Endothelial cell of umbilical vein (primary cell): ENCODE results near the gene RAMP1. TPM values are rescaled to one million over a fixed set of nuclear protein-coding genes. Genes with fewer than 3 reads are reported as not detected.

Experiments
- BruUV-seq: library from RNA; stranded (reverse); fragments of 400-500 nt; replicated peaks from 2 replicates; lab custom pipeline; 2021; lab: Mats Ljungman, UMichigan
- CTCF ChIA-PET: fragments of 300-600, 350-600 bp; sonication (Branson Sonifier 250); formaldehyde crosslinking; loops from one replicate; lab custom pipeline; 2021; ENCODE audit warnings: antibody characterized with exemption, inconsistent platforms; lab: Charles Lee
- POLR2A ChIA-PET: fragments of 300-600, 350-600 bp; sonication (Branson Sonifier 250); formaldehyde crosslinking; loops from one replicate; lab custom pipeline; 2021; ENCODE audit warnings: antibody characterized with exemption, inconsistent platforms; lab: Charles Lee
- DNase-seq: peaks from one replicate; pipeline ENCODE4 v3.0.0-alpha.2; 2011; ENCODE audit warnings: low read depth, low spot score
- FAIRE-seq: peaks from 2 replicates; lab custom pipeline; 2011; peaks lifted over from hg19 to GRCh38; lab: Jason Lieb, UNC
- H2AFZ ChIP-seq: 2 replicates; pipeline ENCODE4 v1.6.0; 2012; ENCODE audit warnings: low read depth, low read length, control low read depth, inconsistent platforms
- H3K27ac ChIP-seq: 2 replicates; pipeline ENCODE4 v1.5.1; 2011; ENCODE audit warnings: low read depth, mild to moderate bottlenecking, control low read depth, low read length, moderate library complexity; ENCODE audit not compliant: insufficient read depth
- H3K27me3 ChIP-seq, 2 experiments: 2 replicates each; pipeline versions ENCODE4 v1.6.0 to v1.6.1; 2011; ENCODE audit warnings: low read length in 2 of 2, mixed read lengths in 1 of 2; ENCODE audit not compliant: control insufficient read depth in 2 of 2, insufficient read depth in 2 of 2
- H3K36me3 ChIP-seq, 2 experiments: 2 replicates in 1 of 2; 3 replicates in 1 of 2; pipeline ENCODE4 v1.5.1; 2011; ENCODE audit warnings: low read length in 2 of 2, mild to moderate bottlenecking in 1 of 2, moderate library complexity in 1 of 2; ENCODE audit not compliant: control insufficient read depth in 2 of 2, insufficient read depth in 2 of 2; ENCODE audit errors: extremely low read depth in 1 of 2
- H3K4me1 ChIP-seq: 3 replicates; pipeline ENCODE4 v1.5.1; 2011; ENCODE audit warnings: mild to moderate bottlenecking, low read length; ENCODE audit not compliant: control insufficient read depth, insufficient read depth; ENCODE audit errors: extremely low read depth
- H3K4me2 ChIP-seq: 2 replicates; pipeline ENCODE4 v1.6.1; 2011; ENCODE audit warnings: low read length, control low read depth, mixed read lengths; ENCODE audit not compliant: insufficient read depth
- H3K4me3 ChIP-seq, 3 experiments: fragments of 200-600 bp in 1 of 3; sonication (generic), shearing (Covaris generic) in 1 of 3; replicated peaks in 1 of 3; 2 replicates each; pipeline ENCODE4 v1.5.1; 2011 to 2016; ENCODE audit warnings: control low read depth in 3 of 3, low read length in 3 of 3, mild to moderate bottlenecking in 2 of 3, inconsistent platforms in 1 of 3, low read depth in 1 of 3, moderate library complexity in 1 of 3; ENCODE audit not compliant: insufficient read depth in 1 of 3
- H3K79me2 ChIP-seq: 2 replicates; pipeline ENCODE4 v1.6.0; 2012; ENCODE audit warnings: low read length, inconsistent platforms; ENCODE audit not compliant: control insufficient read depth, insufficient read depth
- H3K9ac ChIP-seq: replicated peaks from 2 replicates; pipeline ENCODE3; 2011; ENCODE audit warnings: low read length, control low read depth; ENCODE audit not compliant: insufficient read depth; ENCODE audit errors: extremely low read depth
- H3K9me1 ChIP-seq: replicated peaks from 3 replicates; pipeline ENCODE4 v1.6.0; 2011; ENCODE audit warnings: mild to moderate bottlenecking, low read length; ENCODE audit not compliant: control insufficient read depth, insufficient read depth; ENCODE audit errors: extremely low read depth
- H3K9me3 ChIP-seq: replicated peaks from 2 replicates; pipeline ENCODE4 v1.5.1; 2012; ENCODE audit warnings: low read length, inconsistent platforms; ENCODE audit not compliant: control insufficient read depth, insufficient read depth
- H4K20me1 ChIP-seq: replicated peaks from 2 replicates; pipeline ENCODE3; 2011; ENCODE audit warnings: mild to moderate bottlenecking, low read length; ENCODE audit not compliant: control insufficient read depth, insufficient read depth; ENCODE audit errors: extremely low read depth
- GATA2 ChIP-seq: IDR thresholded peaks from 2 replicates; pipeline ENCODE4 v1.7.0; 2011; ENCODE audit warnings: low read depth, mild to moderate bottlenecking, moderate library complexity, mixed read lengths, low read length; ENCODE audit not compliant: insufficient read length, insufficient read depth
- JUN ChIP-seq: IDR thresholded peaks from 2 replicates; pipeline ENCODE4 v1.6.1; 2011; ENCODE audit warnings: borderline replicate concordance, low read depth; ENCODE audit not compliant: insufficient read length, insufficient read depth
- POLR2A ChIP-seq: IDR thresholded peaks from 2 replicates; pipeline ENCODE4 v1.6.1; 2012; ENCODE audit warnings: low read depth, mild to moderate bottlenecking, control low read depth, low read length
- dilution Hi-C: fragments of 300-500 bp; cut with MboI; formaldehyde crosslinking; loops from one replicate; pipeline ENCODE4 v1.15.0; 2019; ENCODE audit warnings: low sequenced_read_pairs; ENCODE audit not compliant: extremely low pct_ligation_motif_present
- intact Hi-C: fragments of 100-400 bp; cut with micrococcal nuclease; formaldehyde crosslinking; loops from one replicate; pipeline ENCODE4 v1.10.0; 2022
- polyA plus RNA-seq, 4 experiments: library from polyadenylated mRNA; depleted of rRNA in 3 of 4; stranded (reverse) in 3 of 4; unstranded in 1 of 4; fragments of >200 nt; gene quantifications; 2 replicates each; pipeline versions ENCODE4 v1.2.1 to v1.2.3, GENCODE V29; 2011 to 2012; ENCODE audit warnings: missing spikeins in 1 of 4
- total RNA-seq: library from RNA; stranded (reverse); gene quantifications from 2 replicates; pipeline ENCODE4 v1.2.3, GENCODE V29; 2021
- TF ChIP-seq, protein P1 (sequence below): IDR thresholded peaks from 2 replicates; pipeline ENCODE4 v1.6.1; 2011; ENCODE audit not compliant: insufficient read depth, insufficient read length

The RAMP1 gene
- total and polyA plus RNA-seq, 2 donors (not counting 3 experiments of a cell fraction or from before 2014, with no cell fraction given): 0.18 TPM; not detected in 1

DNA sequence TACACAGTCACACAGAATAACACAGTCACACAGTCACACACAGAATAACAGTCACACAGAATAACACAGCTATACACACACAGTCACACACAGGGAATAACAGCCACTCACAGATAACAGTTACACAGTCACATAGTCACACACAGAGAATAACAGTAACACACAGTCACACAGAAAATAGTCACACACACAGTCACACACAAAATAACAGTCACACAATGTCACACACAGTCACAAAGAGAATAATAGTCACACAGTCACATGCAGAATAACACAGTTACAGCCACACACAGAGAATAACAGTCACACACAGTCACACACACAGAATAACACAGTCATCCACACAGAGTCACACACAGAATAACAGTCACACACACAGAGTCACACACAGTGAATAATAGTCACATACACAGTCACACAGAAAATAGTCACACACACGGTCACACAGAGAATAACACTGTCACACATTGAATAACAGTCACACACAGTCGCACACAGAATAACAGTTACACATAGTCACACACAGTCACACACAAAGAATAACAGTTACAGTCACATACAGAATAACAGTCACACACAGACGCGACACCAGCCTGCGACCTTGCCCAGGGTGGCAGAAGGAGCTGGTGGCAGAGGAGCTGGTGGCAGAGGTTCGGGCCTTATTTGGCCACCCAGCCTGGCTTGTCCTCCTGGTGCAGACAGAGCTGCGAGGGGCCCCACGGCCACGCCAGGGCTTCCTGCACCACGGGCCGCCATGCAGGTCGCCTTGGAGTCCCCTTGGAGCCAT, 51.3 kb downstream of the RAMP1 start:
- H4K20me1 ChIP-seq: no peaks in the 10 kb centered on the region
- no peak for DNase-seq
- TF ChIP-seq POLR2A (no peak), GATA2 (no peak)
- TF ChIP-seq, protein P1, sequence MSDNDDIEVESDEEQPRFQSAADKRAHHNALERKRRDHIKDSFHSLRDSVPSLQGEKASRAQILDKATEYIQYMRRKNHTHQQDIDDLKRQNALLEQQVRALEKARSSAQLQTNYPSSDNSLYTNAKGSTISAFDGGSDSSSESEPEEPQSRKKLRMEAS: no peak
- no peak overlapping the region for H2AFZ ChIP-seq
- dilution Hi-C loops: no loop called here
- intact Hi-C loops: no loop called here
- no TSS peak for BruUV-seq
- H3K4me1 ChIP-seq: no peaks in the 10 kb centered on the region
- H3K79me2 ChIP-seq: no peaks in the 10 kb centered on the region
- no peak overlapping the region for H3K9ac ChIP-seq
- no peaks in the 10 kb centered on the region for H3K9me1 ChIP-seq
- ChIA-PET POLR2A (no interaction called here), CTCF (interaction anchor here (1.4 kb wide), 1 partner anchor 12 kb away, joined by 8 read pairs; no protein-coding TSS in a partner anchor)
- no peak overlapping the region for H3K4me3 ChIP-seq
- H3K4me2 ChIP-seq: no peak overlapping the region
- no peaks in the 10 kb centered on the region for H3K36me3 ChIP-seq
- H3K9me3 ChIP-seq: no peaks in the 10 kb centered on the region
- H3K27me3 ChIP-seq: peaks cover 0 to 2% of the 10 kb centered on the region in 2 experiments
- no peak for FAIRE-seq
- no peak overlapping the region for H3K27ac ChIP-seq

DNA sequence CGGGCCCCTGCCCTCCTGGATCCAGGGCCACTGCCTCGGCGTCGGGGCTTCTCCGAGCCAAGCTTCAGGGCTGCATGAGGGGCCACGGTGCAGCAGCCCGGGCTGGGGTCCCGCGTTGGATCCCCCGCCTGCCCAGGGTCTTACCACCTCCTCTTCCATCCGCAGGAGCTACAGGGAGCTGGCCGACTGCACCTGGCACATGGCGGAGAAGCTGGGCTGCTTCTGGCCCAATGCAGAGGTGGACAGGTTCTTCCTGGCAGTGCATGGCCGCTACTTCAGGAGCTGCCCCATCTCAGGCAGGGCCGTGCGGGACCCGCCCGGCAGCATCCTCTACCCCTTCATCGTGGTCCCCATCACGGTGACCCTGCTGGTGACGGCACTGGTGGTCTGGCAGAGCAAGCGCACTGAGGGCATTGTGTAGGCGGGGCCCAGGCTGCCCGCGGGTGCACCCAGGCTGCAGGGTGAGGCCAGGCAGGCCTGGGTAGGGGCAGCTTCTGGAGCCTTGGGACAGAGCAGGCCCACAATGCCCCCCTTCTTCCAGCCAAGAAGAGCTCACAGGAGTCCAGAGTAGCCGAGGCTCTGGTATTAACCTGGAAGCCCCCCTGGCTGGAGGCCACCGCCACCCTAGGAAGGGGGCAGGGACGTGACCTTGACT, 52.1 kb downstream of the RAMP1 start:
- intact Hi-C loops: no loop called here
- no peak overlapping the region for H2AFZ ChIP-seq
- no peak overlapping the region for H3K9ac ChIP-seq
- H3K9me3 ChIP-seq: no peaks in the 10 kb centered on the region
- no peaks in the 10 kb centered on the region for H3K36me3 ChIP-seq
- H3K27me3 ChIP-seq: peaks cover 0 to 2% of the 10 kb centered on the region in 2 experiments
- dilution Hi-C loops: no loop called here
- BruUV-seq: no TSS peak
- no peak overlapping the region for H3K4me3 ChIP-seq
- H3K79me2 ChIP-seq: no peaks in the 10 kb centered on the region
- DNase-seq: no peak
- no peaks in the 10 kb centered on the region for H4K20me1 ChIP-seq
- no peak overlapping the region for H3K27ac ChIP-seq
- H3K9me1 ChIP-seq: no peaks in the 10 kb centered on the region
- H3K4me2 ChIP-seq: no peak overlapping the region
- CTCF ChIA-PET: interaction anchor here (1.4 kb wide), 1 partner anchor 12 kb away, joined by 8 read pairs; no protein-coding TSS in a partner anchor
- POLR2A ChIA-PET: no interaction called here
- no peaks in the 10 kb centered on the region for H3K4me1 ChIP-seq
- FAIRE-seq: no peak
- TF ChIP-seq JUN: no peak
- TF ChIP-seq, protein P1: no peak
